ENCODE data around the gene PLCB4. TPM values are rescaled to one million over a fixed set of nuclear protein-coding genes. Genes with fewer than 3 reads are reported as not detected.
"Not testable (repeated sequence)": the region's sequence is repeated elsewhere in the genome, so short reads cannot be mapped to it uniquely, and the experiment has no call there.

The PLCB4 gene
- total RNA-seq, 4 donors from 2014 or later: 30.7 to 61.8 (median 47.6) TPM

DNA sequence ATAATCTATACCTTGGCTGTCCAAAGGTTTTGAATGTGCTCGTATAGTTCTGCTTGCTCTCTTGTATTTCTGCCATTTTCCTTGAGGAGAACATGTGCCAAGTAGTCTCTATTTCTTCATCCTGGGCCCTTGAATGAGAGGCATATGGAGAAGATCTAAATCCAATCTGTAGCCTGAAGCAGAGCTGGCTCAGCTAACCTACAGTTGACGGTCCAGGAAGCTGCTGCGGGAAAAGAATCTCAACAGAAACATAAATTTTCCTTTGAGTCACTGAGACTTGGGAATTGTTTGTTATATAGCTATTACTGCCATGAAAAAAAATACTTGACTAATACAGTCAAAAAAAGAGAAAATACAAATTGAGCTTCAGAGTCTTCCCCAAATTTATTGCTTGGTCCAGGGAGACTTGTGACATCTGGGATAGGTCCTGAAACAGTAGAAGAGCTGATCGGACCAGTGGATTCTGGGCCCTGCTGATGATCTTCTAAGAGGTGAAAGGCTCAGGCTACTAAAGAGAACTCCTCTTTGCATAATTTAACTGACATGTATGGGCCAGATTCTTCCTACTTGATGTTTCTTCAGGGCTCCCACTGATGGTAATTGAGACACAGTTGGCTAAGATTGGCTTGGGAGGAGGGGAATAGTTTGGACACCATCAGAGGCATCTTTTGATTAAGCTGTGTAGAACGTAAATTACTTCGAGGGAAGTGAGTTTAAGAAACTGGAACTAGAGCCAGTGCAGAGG is 29.9 kb upstream of the PLCB4 start:
- Histone ChIP-seq H3K9me3 (no peaks in the 10 kb centered on the region), H3K27ac (replicated peaks in 1 of 4) (no peak overlapping the region), H3K4me1 (no peaks in the 10 kb centered on the region), H3K27me3 (no peaks in the 10 kb centered on the region), H3K36me3 (no peaks in the 10 kb centered on the region), H3K4me3 (no peak overlapping the region)
- no peak for DNase-seq (ENCODE audit: extremely low spot score)
- WGBS: 75% methylated on average over 6 of the region's 6 CpGs
- no peak for TF ChIP-seq CTCF (IDR thresholded peaks at IDR 0.05)
- intact Hi-C loops (cut with DNase I): no loop called here

- H3K4me3 ChIP-seq: no peak overlapping the region
- intact Hi-C loops (cut with DNase I): no loop called here
- no peaks in the 10 kb centered on the region for H3K27me3 ChIP-seq
- no peaks in the 10 kb centered on the region for H3K4me1 ChIP-seq
- DNase-seq (ENCODE audit: extremely low spot score): no peak
- TF ChIP-seq EP300 (IDR thresholded peaks at IDR 0.05) (no peak), CTCF (IDR thresholded peaks at IDR 0.05) (no peak), POLR2AphosphoS5 (IDR thresholded peaks at IDR 0.05) (no peak), POLR2A (IDR thresholded peaks at IDR 0.05; ENCODE audit: low read depth) (no peak)
- no peak overlapping the region for H3K27ac ChIP-seq (replicated peaks in 1 of 4)
- H3K9me3 ChIP-seq: no peaks in the 10 kb centered on the region
- no peaks in the 10 kb centered on the region for H3K36me3 ChIP-seq
- WGBS: 100% methylated on average over 1 of the region's 1 CpG
These were observed 27.9 kb upstream of the PLCB4 start for GRCh38 chr20:9040863-9041524.

- no peak for DNase-seq (ENCODE audit: extremely low spot score)
- 88% methylated on average over 5 of the region's 5 CpGs for WGBS
- no peaks in the 10 kb centered on the region for H3K4me1 ChIP-seq
- H3K9me3 ChIP-seq: no peaks in the 10 kb centered on the region
- no peak overlapping the region for H3K27ac ChIP-seq (replicated peaks in 1 of 4)
- intact Hi-C loops (cut with DNase I): no loop called here
- no peaks in the 10 kb centered on the region for H3K27me3 ChIP-seq
- TF ChIP-seq POLR2A (IDR thresholded peaks at IDR 0.05; ENCODE audit: low read depth): no peak
- no peaks in the 10 kb centered on the region for H3K36me3 ChIP-seq
- no peak overlapping the region for H3K4me3 ChIP-seq
These were observed 25.5 kb upstream of the PLCB4 start for GRCh38 chr20:9043364-9043763.

- DNase-seq (ENCODE audit: extremely low spot score); intact Hi-C loops (cut with DNase I); H3K27ac ChIP-seq (replicated peaks in 1 of 4); H3K9me3 ChIP-seq; H3K36me3 ChIP-seq; H3K4me3 ChIP-seq; H3K27me3 ChIP-seq: not testable (repeated sequence)
- H3K4me1 ChIP-seq: peaks cover 0 to 11% (median 5%) of the 10 kb centered on the region in 4 donors
- WGBS: 88% methylated on average over 1 of the region's 1 CpG
These were observed 21.0 kb upstream of the PLCB4 start for GRCh38 chr20:9047928-9048327.

DNA sequence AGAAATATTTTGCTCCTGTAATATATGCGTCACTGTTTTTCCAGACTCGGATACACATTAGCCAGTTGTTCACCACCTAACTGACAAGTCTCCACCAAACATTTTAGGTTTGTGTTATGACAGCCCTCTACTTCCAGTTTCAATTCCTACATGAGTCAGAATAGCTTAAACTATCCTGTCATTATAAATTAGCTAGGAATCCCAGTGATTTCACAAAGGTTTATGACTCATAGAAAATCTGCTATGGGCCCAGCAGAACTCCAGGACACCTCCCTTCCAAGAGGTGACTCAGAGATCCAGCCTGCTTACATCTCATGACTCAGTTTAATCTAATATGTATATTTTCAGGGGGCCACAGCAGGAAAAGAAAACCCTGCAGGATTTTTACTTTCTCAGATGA is 17.4 kb upstream of the PLCB4 start:
- Histone ChIP-seq H3K9me3 (peaks cover 0 to 6% (median 3%) of the 10 kb centered on the region in 4 donors), H3K36me3 (no peaks in the 10 kb centered on the region), H3K27me3 (no peaks in the 10 kb centered on the region), H3K4me3 (no peak overlapping the region), H3K27ac (replicated peaks in 1 of 4) (peak overlapping the region in 3 of 4 donors; percentile 23 to 63 (median 62)), H3K4me1 (peaks cover 6 to 27% (median 12%) of the 10 kb centered on the region in 4 donors)
- no peak for DNase-seq (ENCODE audit: extremely low spot score)
- 55% methylated on average over 2 of the region's 2 CpGs for WGBS
- intact Hi-C loops (cut with DNase I): no loop called here
- no peak for TF ChIP-seq POLR2A (IDR thresholded peaks at IDR 0.05; ENCODE audit: low read depth)
- no peak for TF ChIP-seq EP300 (IDR thresholded peaks at IDR 0.05)
- TF ChIP-seq POLR2AphosphoS5 (IDR thresholded peaks at IDR 0.05): peak in 1 of 2 donors; percentile 56
- no peak for TF ChIP-seq CTCF (IDR thresholded peaks at IDR 0.05)
